ENCODE results near the gene FES. TPM values are rescaled to one million over a fixed set of nuclear protein-coding genes. Genes with fewer than 3 reads are reported as not detected.
"Not testable (repeated sequence)": the region's sequence is repeated elsewhere in the genome, so short reads cannot be mapped to it uniquely, and the experiment has no call there.

Gene FES
- total RNA-seq, 2 experiments from 2014 or later = 3.2 to 3.3 TPM

DNA sequence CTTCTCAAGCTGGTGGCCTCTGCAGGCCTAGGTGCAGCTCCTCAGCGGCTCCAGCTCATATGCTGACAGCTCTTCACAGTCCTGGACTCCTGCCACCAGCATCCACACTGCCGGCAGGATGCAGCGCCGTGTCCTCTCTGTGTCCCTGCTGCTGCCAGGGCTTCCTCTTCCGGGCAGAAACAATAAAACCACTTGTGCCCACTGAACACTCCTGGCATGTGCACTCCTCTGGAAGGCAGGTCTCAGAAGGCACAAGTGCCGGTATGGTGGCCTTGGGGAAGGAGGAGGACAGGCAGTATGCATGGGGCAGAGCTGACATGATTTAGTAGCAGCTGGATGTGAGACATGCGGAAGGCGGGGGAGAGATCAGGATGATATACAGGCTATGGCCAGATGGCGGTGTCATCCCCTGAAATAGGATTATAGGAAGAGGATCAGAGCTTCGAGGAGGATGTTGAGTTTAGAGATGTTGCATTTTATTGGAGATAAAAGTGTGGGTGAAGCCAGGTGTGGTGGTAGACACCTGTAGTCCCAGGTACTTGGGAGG is 11.3 kb downstream of the FES start:
- no TSS peak for BruUV-seq (replicated peaks)
- no peak overlapping the region for H3K27ac ChIP-seq (ENCODE audit: low read depth, low read length, poor library complexity, severe bottlenecking)
- H3K9me2 ChIP-seq (ENCODE audit: insufficient read depth, low read length) = no peaks in the 10 kb centered on the region
- peaks cover 4% of the 10 kb centered on the region; the same call in 1 of the 2 replicates for H3K36me3 ChIP-seq (ENCODE audit: insufficient read depth, low read length)
- CTCF ChIA-PET (ENCODE audit: unreplicated experiment) = interaction anchor here (1.2 kb wide), 1 partner anchor 37 kb away, joined by 4 read pairs; no protein-coding TSS in a partner anchor
- intact Hi-C loops (cut with micrococcal nuclease; ENCODE audit: unreplicated experiment) = no loop called here
- no peak for TF ChIP-seq EZH2phosphoT487 (IDR thresholded peaks at IDR 0.05; ENCODE audit: borderline replicate concordance, low read depth, low read length)
- TF ChIP-seq, protein P1, sequence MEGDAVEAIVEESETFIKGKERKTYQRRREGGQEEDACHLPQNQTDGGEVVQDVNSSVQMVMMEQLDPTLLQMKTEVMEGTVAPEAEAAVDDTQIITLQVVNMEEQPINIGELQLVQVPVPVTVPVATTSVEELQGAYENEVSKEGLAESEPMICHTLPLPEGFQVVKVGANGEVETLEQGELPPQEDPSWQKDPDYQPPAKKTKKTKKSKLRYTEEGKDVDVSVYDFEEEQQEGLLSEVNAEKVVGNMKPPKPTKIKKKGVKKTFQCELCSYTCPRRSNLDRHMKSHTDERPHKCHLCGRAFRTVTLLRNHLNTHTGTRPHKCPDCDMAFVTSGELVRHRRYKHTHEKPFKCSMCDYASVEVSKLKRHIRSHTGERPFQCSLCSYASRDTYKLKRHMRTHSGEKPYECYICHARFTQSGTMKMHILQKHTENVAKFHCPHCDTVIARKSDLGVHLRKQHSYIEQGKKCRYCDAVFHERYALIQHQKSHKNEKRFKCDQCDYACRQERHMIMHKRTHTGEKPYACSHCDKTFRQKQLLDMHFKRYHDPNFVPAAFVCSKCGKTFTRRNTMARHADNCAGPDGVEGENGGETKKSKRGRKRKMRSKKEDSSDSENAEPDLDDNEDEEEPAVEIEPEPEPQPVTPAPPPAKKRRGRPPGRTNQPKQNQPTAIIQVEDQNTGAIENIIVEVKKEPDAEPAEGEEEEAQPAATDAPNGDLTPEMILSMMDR (conservative IDR thresholded peaks at IDR 0.05; ENCODE audit: low read length) = 0 out of 2 replicates have a peak, but pooled peaks have one; percentile 21
- H3K79me2 ChIP-seq (ENCODE audit: insufficient read depth, low read depth, low read length) = no peaks in the 10 kb centered on the region
- H3K4me1 ChIP-seq (ENCODE audit: insufficient read depth, low read length, poor library complexity, severe bottlenecking) = peaks cover 22% of the 10 kb centered on the region
- POLR2A ChIA-PET = interaction anchor here (0.6 to 2.7 kb wide), 3 partner anchors 38 to 89 kb away, joined by 3 to 10 read pairs (median 6); partner anchors contain the start of gene UNC45A
- no peaks in the 10 kb centered on the region for H4K20me1 ChIP-seq (ENCODE audit: insufficient read depth, low read length)
- no peak overlapping the region for H3K4me2 ChIP-seq (ENCODE audit: low read length)
- no peak overlapping the region for H2AFZ ChIP-seq (ENCODE audit: low read length)
- no peak for DNase-seq (ENCODE audit: low spot score)
- H3K9me3 ChIP-seq (ENCODE audit: low read length) = no peaks in the 10 kb centered on the region
- H3K4me3 ChIP-seq (ENCODE audit: low read depth, low read length, poor library complexity, severe bottlenecking) = no peak overlapping the region

GRCh38 chr15:90897131-90897655 is 12.9 kb downstream of the FES start:
- H2AFZ ChIP-seq (ENCODE audit: low read length); H3K79me2 ChIP-seq (ENCODE audit: insufficient read depth, low read depth, low read length); H4K20me1 ChIP-seq (ENCODE audit: insufficient read depth, low read length); H3K9me2 ChIP-seq (ENCODE audit: insufficient read depth, low read length); BruUV-seq (replicated peaks); intact Hi-C loops (cut with micrococcal nuclease; ENCODE audit: unreplicated experiment); H3K36me3 ChIP-seq (ENCODE audit: insufficient read depth, low read length); H3K9me3 ChIP-seq (ENCODE audit: low read length): not testable (repeated sequence)
- DNase-seq (ENCODE audit: low spot score) = peak; percentile 88
- peak overlapping the region; percentile 50 for H3K4me3 ChIP-seq (ENCODE audit: low read depth, low read length, poor library complexity, severe bottlenecking)
- ChIA-PET CTCF (ENCODE audit: unreplicated experiment) (interaction anchor here (0.6 to 0.9 kb wide), 2 partner anchors 12 to 180 kb away, joined by 3 to 5 read pairs; no protein-coding TSS in a partner anchor), POLR2A (interaction anchor here (0.5 to 2.7 kb wide), 4 partner anchors 31 to 110 kb away, joined by 3 to 10 read pairs (median 3); partner anchors contain the start of gene UNC45A)
- H3K4me1 ChIP-seq (ENCODE audit: insufficient read depth, low read length, poor library complexity, severe bottlenecking) = peaks cover 30% of the 10 kb centered on the region
- peak overlapping the region; percentile 76 for H3K4me2 ChIP-seq (ENCODE audit: low read length)
- TF ChIP-seq, protein P1 (conservative IDR thresholded peaks at IDR 0.05; ENCODE audit: low read length) = peak; percentile 48; the same call in 1 of the 2 replicates
- peak overlapping the region; percentile 71 for H3K27ac ChIP-seq (ENCODE audit: low read depth, low read length, poor library complexity, severe bottlenecking)

Measured in OCI-LY7 (cell line).